ENCODE measurements around the gene MRPS30.

MRPS30 gene

DNA sequence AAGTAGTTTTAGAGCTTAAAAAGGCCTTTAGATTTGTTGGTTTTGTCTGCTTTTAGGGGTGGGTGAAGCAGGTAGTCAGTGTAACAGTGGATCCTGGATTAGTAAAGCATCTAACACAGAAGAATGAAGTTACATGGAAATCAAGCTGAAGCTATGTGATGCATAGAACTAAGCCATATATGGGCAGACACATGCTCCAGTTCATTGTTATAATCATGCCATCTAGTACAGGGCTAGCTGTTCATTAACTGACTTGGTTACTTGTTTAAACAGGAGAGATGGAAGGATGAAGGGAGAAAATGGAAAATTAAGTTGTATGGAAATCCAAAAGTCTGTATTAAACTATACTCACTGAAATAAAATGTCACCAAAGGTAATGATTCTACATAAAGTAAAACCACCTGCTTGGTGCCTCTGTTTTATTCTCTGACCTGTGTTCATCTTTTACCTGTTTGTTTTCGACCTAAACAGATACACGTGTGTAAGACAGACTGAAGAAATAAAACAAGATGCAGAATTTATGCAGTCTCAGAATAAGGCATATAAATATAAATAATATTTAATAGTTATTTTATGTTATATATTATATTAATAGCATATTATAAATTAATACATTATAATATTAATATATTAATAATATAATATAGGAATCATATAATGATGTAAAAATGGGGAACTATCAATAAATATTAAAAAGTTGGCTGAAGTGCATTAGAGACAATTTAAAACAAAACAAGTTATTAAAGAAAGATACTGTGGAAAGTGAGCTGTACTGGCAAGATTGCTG, 33.9 kb downstream of the MRPS30 start:
- intact Hi-C loops (cut with DNase I; ENCODE audit: low total_unique reads), result no loop called here
- Histone ChIP-seq H3K4me3 (no peak overlapping the region), H3K9me3 (no peaks in the 10 kb centered on the region), H3K36me3 (no peaks in the 10 kb centered on the region), H3K4me1 (no peaks in the 10 kb centered on the region), H3K27me3 (no peaks in the 10 kb centered on the region), H3K27ac (no peak overlapping the region)
- TF ChIP-seq, protein P1, sequence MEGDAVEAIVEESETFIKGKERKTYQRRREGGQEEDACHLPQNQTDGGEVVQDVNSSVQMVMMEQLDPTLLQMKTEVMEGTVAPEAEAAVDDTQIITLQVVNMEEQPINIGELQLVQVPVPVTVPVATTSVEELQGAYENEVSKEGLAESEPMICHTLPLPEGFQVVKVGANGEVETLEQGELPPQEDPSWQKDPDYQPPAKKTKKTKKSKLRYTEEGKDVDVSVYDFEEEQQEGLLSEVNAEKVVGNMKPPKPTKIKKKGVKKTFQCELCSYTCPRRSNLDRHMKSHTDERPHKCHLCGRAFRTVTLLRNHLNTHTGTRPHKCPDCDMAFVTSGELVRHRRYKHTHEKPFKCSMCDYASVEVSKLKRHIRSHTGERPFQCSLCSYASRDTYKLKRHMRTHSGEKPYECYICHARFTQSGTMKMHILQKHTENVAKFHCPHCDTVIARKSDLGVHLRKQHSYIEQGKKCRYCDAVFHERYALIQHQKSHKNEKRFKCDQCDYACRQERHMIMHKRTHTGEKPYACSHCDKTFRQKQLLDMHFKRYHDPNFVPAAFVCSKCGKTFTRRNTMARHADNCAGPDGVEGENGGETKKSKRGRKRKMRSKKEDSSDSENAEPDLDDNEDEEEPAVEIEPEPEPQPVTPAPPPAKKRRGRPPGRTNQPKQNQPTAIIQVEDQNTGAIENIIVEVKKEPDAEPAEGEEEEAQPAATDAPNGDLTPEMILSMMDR (IDR thresholded peaks at IDR 0.05), result no peak
- no peak for DNase-seq

DNA sequence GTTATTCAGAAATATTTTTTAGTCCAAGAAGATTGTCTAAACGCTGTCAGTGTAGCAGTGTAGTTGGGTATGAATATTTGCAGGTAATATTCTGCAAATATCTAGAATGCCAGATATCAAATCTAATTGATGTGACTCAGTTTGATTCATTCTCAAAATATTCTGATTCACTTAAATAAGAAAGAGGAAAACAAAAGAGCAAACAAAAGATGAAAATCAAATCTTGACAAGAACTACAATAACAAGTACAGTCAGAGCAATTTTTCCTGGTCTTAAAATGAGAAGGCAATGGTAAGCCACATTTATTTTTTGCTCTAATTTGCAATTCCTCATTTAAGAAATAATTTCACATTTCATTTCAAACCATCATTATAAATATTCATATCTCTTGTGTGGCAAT, 36.0 kb downstream of the MRPS30 start:
- H3K4me3 ChIP-seq, result no peak overlapping the region
- no peaks in the 10 kb centered on the region for H3K4me1 ChIP-seq
- H3K27me3 ChIP-seq, result no peaks in the 10 kb centered on the region
- H3K9me3 ChIP-seq, result no peaks in the 10 kb centered on the region
- H3K27ac ChIP-seq, result no peak overlapping the region
- no peak for DNase-seq
- TF ChIP-seq, protein P1 (IDR thresholded peaks at IDR 0.05), result no peak
- intact Hi-C loops (cut with DNase I; ENCODE audit: low total_unique reads), result no loop called here
- no peaks in the 10 kb centered on the region for H3K36me3 ChIP-seq

DNA sequence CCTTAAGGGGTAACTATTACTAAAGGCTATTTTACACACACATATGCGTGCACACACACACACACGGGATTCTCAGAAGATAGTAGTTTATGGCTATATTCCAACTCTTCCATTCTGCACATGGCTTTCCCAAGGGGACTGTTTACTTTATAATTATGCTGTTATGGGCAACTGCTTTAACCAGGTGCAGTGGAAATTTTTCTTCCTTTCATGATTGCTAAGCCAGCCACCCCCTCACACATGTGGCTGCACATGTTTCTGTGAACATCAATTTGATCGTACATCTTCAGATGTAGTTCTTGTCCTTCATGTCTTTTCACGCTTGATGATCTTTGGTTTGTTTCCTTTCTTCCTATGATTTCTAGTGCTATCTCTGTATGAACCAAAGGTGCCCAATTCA, 37.0 kb downstream of the MRPS30 start:
- TF ChIP-seq, protein P1 (IDR thresholded peaks at IDR 0.05), result no peak
- Histone ChIP-seq H3K36me3 (no peaks in the 10 kb centered on the region), H3K4me3 (no peak overlapping the region), H3K27ac (no peak overlapping the region), H3K27me3 (no peaks in the 10 kb centered on the region), H3K4me1 (no peaks in the 10 kb centered on the region), H3K9me3 (no peaks in the 10 kb centered on the region)
- intact Hi-C loops (cut with DNase I; ENCODE audit: low total_unique reads), result no loop called here
- no peak for DNase-seq

DNA sequence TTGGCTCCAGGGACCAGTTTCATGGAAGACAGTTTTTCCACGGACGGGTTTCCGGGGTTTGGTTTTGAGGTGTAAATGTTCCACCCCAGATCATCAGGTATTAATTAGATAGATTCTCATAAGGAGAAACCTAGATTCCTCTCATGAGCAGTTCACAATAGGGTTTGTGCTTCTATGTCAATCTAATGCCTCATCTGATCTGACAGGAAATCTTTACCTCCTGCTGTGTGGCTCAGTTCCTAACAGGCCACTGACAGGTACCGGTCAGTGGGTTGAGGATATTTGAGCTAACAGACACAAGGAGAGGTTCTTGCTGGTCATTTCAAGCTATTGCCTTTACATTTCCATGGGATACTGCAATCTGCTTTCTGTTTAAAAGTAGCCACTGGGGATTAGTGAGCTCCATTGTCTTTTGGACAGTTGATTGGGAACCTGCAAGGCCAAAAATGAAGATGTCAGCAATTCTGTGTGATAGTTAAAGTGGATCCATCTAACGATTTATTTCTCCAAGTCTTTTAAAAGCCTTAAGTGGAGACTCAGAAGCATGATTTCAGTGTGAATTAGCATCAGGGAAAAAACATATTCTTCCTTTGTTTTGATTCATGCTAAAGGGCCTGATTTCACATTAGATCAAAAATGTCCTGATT, 38.6 kb downstream of the MRPS30 start:
- H3K9me3 ChIP-seq, result no peaks in the 10 kb centered on the region
- intact Hi-C loops (cut with DNase I; ENCODE audit: low total_unique reads), result no loop called here

DNA sequence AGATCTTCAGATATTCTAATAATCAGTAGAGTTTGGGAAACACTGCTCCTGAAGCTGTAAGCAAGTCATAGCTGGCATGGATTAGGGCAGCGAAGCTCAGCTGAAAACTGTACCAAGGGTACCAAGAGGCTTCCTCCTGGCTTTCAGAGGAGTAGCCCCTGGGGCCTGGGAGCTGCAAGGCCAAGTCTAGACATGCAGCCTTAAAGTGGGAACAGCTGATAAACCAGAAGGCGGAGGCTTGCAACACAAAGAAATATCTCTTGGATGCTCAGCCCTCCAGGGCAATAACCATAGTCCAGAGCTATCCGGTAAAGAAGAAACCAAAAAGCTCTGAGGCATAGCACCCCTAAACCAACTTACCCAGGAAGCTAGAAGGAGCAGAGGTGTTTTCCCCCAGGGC, 51.5 kb downstream of the MRPS30 start:
- Histone ChIP-seq H3K4me3 (no peak overlapping the region), H3K36me3 (no peaks in the 10 kb centered on the region), H3K27ac (no peak overlapping the region), H3K4me1 (no peaks in the 10 kb centered on the region), H3K27me3 (no peaks in the 10 kb centered on the region), H3K9me3 (no peaks in the 10 kb centered on the region)
- intact Hi-C loops (cut with DNase I; ENCODE audit: low total_unique reads), result no loop called here
- no peak for DNase-seq
- TF ChIP-seq, protein P1 (IDR thresholded peaks at IDR 0.05), result no peak

More for the DNA sequence above, 38.6 kb downstream of the MRPS30 start:
- TF ChIP-seq, protein P1 (IDR thresholded peaks at IDR 0.05), result no peak
- Histone ChIP-seq H3K4me1 (no peaks in the 10 kb centered on the region), H3K27ac (no peak overlapping the region), H3K36me3 (no peaks in the 10 kb centered on the region), H3K4me3 (no peak overlapping the region), H3K27me3 (no peaks in the 10 kb centered on the region)
- no peak for DNase-seq

Measured in tibial artery (tissue), 4 donors.